ENCODE data around the gene MRFAP1. TPM values are rescaled to one million over a fixed set of nuclear protein-coding genes. Genes with fewer than 3 reads are reported as not detected.

MRFAP1 gene
- total and polyA plus RNA-seq, 2 donors (not counting 1 experiment from before 2014, with no cell fraction given), result 54.8 to 113 TPM

DNA sequence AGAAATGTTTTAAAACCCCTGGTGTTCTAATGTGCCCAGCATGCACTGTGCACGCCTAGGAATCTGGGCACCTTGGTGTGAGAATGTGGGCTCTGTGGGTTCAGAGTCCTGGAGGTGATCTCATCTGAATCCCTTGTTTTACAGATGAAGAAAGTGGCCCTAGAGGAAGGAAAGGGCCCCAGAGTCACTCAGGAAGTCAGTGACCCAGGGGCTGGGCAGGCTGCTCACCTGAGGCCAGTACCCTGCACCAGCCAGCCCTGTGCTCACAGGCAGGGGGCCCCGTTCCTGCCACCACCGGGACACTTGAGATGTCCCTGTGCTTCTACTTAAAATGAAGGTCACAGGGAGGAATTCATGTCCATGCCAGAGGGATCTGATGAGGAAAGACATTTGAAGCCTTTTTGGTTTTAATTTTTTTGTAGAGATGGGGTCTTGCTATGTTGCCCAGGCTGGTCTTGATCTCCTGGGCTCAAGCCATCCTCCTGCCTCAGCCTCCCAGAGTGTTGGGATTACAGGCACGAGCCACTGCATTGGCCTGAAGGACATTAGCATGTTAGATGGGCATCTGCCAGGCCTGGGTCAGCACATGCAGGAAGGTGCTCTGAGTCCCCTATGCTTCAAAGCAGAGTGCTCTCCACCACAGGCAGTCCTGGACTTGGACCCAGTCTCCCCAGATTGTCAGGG is 45.8 kb downstream of the MRFAP1 start:
- ATAC-seq (ENCODE audit: low read depth), result no peak
- H3K27ac Mint-ChIP-seq, result no peak overlapping the region

More for the DNA sequence above, 45.8 kb downstream of the MRFAP1 start:
- POLR2A ChIA-PET, result no interaction called here
- H3K4me1 Mint-ChIP-seq, result no peaks in the 10 kb centered on the region
- CTCF ChIA-PET, result no interaction called here
- H3K79me2 ChIP-seq (ENCODE audit: control insufficient read depth, insufficient read depth, low read length), result peaks cover 4% of the 10 kb centered on the region
- no peak overlapping the region for H3K27ac ChIP-seq (ENCODE audit: low read length in 2 of 2)
- no peak overlapping the region for H3K4me2 ChIP-seq (replicated peaks; ENCODE audit: low read depth, low read length, poor library complexity, severe bottlenecking)
- H3K36me3 ChIP-seq (replicated peaks in 1 of 2; ENCODE audit: control extremely low read depth in 1 of 2, control insufficient read depth in 1 of 2, extremely low read depth in 1 of 2, insufficient read depth in 2 of 2, low read length in 1 of 2), result no peaks in the 10 kb centered on the region
- intact Hi-C loops (cut with micrococcal nuclease), result no loop called here
- TF ChIP-seq, protein P1, sequence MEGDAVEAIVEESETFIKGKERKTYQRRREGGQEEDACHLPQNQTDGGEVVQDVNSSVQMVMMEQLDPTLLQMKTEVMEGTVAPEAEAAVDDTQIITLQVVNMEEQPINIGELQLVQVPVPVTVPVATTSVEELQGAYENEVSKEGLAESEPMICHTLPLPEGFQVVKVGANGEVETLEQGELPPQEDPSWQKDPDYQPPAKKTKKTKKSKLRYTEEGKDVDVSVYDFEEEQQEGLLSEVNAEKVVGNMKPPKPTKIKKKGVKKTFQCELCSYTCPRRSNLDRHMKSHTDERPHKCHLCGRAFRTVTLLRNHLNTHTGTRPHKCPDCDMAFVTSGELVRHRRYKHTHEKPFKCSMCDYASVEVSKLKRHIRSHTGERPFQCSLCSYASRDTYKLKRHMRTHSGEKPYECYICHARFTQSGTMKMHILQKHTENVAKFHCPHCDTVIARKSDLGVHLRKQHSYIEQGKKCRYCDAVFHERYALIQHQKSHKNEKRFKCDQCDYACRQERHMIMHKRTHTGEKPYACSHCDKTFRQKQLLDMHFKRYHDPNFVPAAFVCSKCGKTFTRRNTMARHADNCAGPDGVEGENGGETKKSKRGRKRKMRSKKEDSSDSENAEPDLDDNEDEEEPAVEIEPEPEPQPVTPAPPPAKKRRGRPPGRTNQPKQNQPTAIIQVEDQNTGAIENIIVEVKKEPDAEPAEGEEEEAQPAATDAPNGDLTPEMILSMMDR (IDR thresholded peaks at IDR 0.05), result no peak
- no peak for TF ChIP-seq EZH2 (IDR thresholded peaks at IDR 0.05; ENCODE audit: borderline replicate concordance, insufficient read depth, low read depth, low read length, poor library complexity, severe bottlenecking)
- no peak overlapping the region for H3K9ac ChIP-seq (ENCODE audit: low read length)
- peaks cover 4% of the 10 kb centered on the region for H3K27me3 Mint-ChIP-seq
- no peaks in the 10 kb centered on the region for H3K9me3 Mint-ChIP-seq (ENCODE audit: insufficient read depth)
- no peak overlapping the region for H3K4me3 ChIP-seq (ENCODE audit: control extremely low read depth in 1 of 5, extremely low read depth in 1 of 5, insufficient read depth in 1 of 5, low read depth in 2 of 5, low read length in 4 of 5)
- DNase-seq, result no peak
- WGBS (ENCODE audit: insufficient coverage), result 70% methylated on average over 4 of the region's 4 CpGs
- H3K4me1 ChIP-seq (ENCODE audit: control insufficient read depth in 2 of 2, insufficient read depth in 2 of 2, low read length in 2 of 2), result no peaks in the 10 kb centered on the region
- H4K20me1 ChIP-seq (ENCODE audit: control insufficient read depth, insufficient read depth, low read length, poor library complexity, severe bottlenecking), result no peaks in the 10 kb centered on the region
- no peak overlapping the region for H3K4me3 Mint-ChIP-seq
- peaks cover 0 to 21% (median 0%) of the 10 kb centered on the region in 4 experiments for H3K27me3 ChIP-seq (replicated peaks in 1 of 4; ENCODE audit: control extremely low read depth in 1 of 4, control insufficient read depth in 3 of 4, insufficient read depth in 4 of 4, low read length in 3 of 4)
- no peaks in the 10 kb centered on the region for H3K9me3 ChIP-seq (ENCODE audit: control extremely low read depth in 1 of 3, control insufficient read depth in 2 of 3, insufficient read depth in 1 of 3, low read length in 2 of 3)
- no peak overlapping the region for H2AFZ ChIP-seq (ENCODE audit: insufficient read depth, low read depth, low read length, poor library complexity, severe bottlenecking)

Data from B cell (primary cell).